H1 (cell line): ENCODE data around the gene TMEM150B. TPM values are rescaled to one million over a fixed set of nuclear protein-coding genes. Genes with fewer than 3 reads are reported as not detected.

Experiments
- CTCF ChIA-PET: fragments of 300-600 bp; sonication (Branson Sonifier 250); formaldehyde crosslinking; loops from one replicate; lab custom pipeline; 2021; ENCODE audit not compliant: partially characterized antibody; lab: Charles Lee
- POLR2A ChIA-PET: fragments of 300-600 bp; sonication (Branson Sonifier 250); formaldehyde crosslinking; loops from one replicate; lab custom pipeline; 2021; ENCODE audit warnings: inconsistent platforms; ENCODE audit not compliant: partially characterized antibody; lab: Charles Lee
- DNase-seq, 2 experiments: peaks; one replicate each; pipeline versions ENCODE4 v3.0.0 to v3.0.0-alpha.2; 2010 to 2022; ENCODE audit warnings: low spot score in 2 of 2, low read depth in 1 of 2, mixed read lengths in 1 of 2
- FAIRE-seq: peaks from 2 replicates; lab custom pipeline; 2011; peaks lifted over from hg19 to GRCh38; lab: Jason Lieb, UNC
- H2AFZ ChIP-seq: 2 replicates; pipeline ENCODE4 v1.8.1; 2012; ENCODE audit warnings: low read length, inconsistent platforms
- H2AK5ac ChIP-seq: 2 replicates; pipeline ENCODE4 v1.6.1; 2013; ENCODE audit warnings: low read depth, low read length
- H2BK120ac ChIP-seq: replicated peaks from 2 replicates; pipeline ENCODE3; 2013; ENCODE audit warnings: low read depth, low read length, inconsistent platforms
- H2BK12ac ChIP-seq: 2 replicates; pipeline ENCODE4 v1.6.1; 2013; ENCODE audit warnings: low read depth, low read length
- H2BK15ac ChIP-seq: 2 replicates; pipeline ENCODE4 v1.6.1; 2013; ENCODE audit warnings: low read length
- H2BK20ac ChIP-seq: 2 replicates; pipeline ENCODE4 v1.6.1; 2013; ENCODE audit warnings: low read length
- H2BK5ac ChIP-seq: 2 replicates; pipeline ENCODE4 v1.6.1; 2013; ENCODE audit warnings: low read depth, low read length
- H3K14ac ChIP-seq: 2 replicates; pipeline ENCODE4 v1.6.1; 2013; ENCODE audit warnings: inconsistent platforms; ENCODE audit not compliant: insufficient read length
- H3K18ac ChIP-seq: 2 replicates; pipeline ENCODE4 v1.6.1; 2013; ENCODE audit warnings: low read length; ENCODE audit errors: extremely low read depth
- H3K23ac ChIP-seq: 2 replicates; pipeline ENCODE4 v1.6.1; 2013; ENCODE audit warnings: inconsistent platforms; ENCODE audit not compliant: insufficient read length
- H3K23me2 ChIP-seq: 2 replicates; pipeline ENCODE4 v1.6.1; 2013; ENCODE audit warnings: low read depth, low read length
- H3K27ac ChIP-seq: 2 replicates; pipeline ENCODE4 v1.6.1; 2011; ENCODE audit warnings: low read depth, low read length, inconsistent platforms
- H3K27me3 ChIP-seq, 4 experiments: replicated peaks in 1 of 4; 1 replicate in 1 of 4; 2 replicates in 3 of 4; pipeline versions ENCODE4 v1.6.1 to v1.8.1; 2011 to 2013; ENCODE audit warnings: low read length in 3 of 4, mild to moderate bottlenecking in 3 of 4, inconsistent platforms in 2 of 4, mixed read lengths in 2 of 4, moderate library complexity in 1 of 4; ENCODE audit not compliant: control insufficient read depth in 3 of 4, insufficient read depth in 3 of 4; ENCODE audit errors: extremely low read depth in 1 of 4
- H3K36me3 ChIP-seq, 4 experiments: 2 replicates each; pipeline versions ENCODE4 v1.6.1 to v1.8.1; 2011 to 2013; ENCODE audit warnings: mild to moderate bottlenecking in 4 of 4, low read length in 3 of 4, moderate library complexity in 2 of 4, control low read depth in 1 of 4, inconsistent platforms in 1 of 4; ENCODE audit not compliant: insufficient read depth in 4 of 4, control insufficient read depth in 2 of 4
- H3K4ac ChIP-seq: replicated peaks from 2 replicates; pipeline ENCODE3; 2013; ENCODE audit warnings: low read length, low read depth, mixed read lengths, inconsistent platforms; ENCODE audit not compliant: insufficient read length
- H3K4me1 ChIP-seq, 4 experiments: replicated peaks in 1 of 4; 1 replicate in 1 of 4; 2 replicates in 3 of 4; pipeline versions ENCODE4 v1.6.1 to v1.8.1; 2011 to 2013; ENCODE audit warnings: low read length in 3 of 4, inconsistent platforms in 2 of 4, mixed read lengths in 1 of 4; ENCODE audit not compliant: insufficient read depth in 4 of 4, control insufficient read depth in 3 of 4
- H3K4me2 ChIP-seq, 2 experiments: 2 replicates each; pipeline versions ENCODE4 v1.6.1 to v1.8.1; 2011 to 2013; ENCODE audit warnings: low read depth in 2 of 2, low read length in 2 of 2, control low read depth in 1 of 2, inconsistent platforms in 1 of 2, mild to moderate bottlenecking in 1 of 2; ENCODE audit not compliant: insufficient read depth in 1 of 2
- H3K4me3 ChIP-seq, 4 experiments: fragments of 200-600, 300-600 bp in 1 of 4; sonication (generic), shearing (Covaris generic), sonication (Bioruptor Twin) in 1 of 4; 2 replicates each; pipeline versions ENCODE4 v1.5.1 to v1.8.1; 2011 to 2016; ENCODE audit warnings: low read length in 4 of 4, low read depth in 3 of 4, control low read depth in 2 of 4, inconsistent platforms in 2 of 4, mild to moderate bottlenecking in 2 of 4, mixed read lengths in 1 of 4, moderate library complexity in 1 of 4; ENCODE audit not compliant: insufficient read depth in 2 of 4; ENCODE audit errors: extremely low read depth in 1 of 4
- H3K56ac ChIP-seq: replicated peaks from 2 replicates; pipeline ENCODE3; 2013; ENCODE audit warnings: low read depth, mild to moderate bottlenecking, mixed read lengths, low read length, inconsistent platforms; ENCODE audit not compliant: insufficient read length
- H3K79me1 ChIP-seq: 2 replicates; pipeline ENCODE4 v1.6.1; 2013; ENCODE audit warnings: low read depth, low read length, control low read depth
- H3K79me2 ChIP-seq, 2 experiments: 2 replicates each; pipeline versions ENCODE4 v1.6.1 to v1.8.1; 2012 to 2013; ENCODE audit warnings: low read length in 2 of 2, mild to moderate bottlenecking in 2 of 2, inconsistent platforms in 1 of 2; ENCODE audit not compliant: insufficient read depth in 2 of 2, control insufficient read depth in 1 of 2
- H3K9ac ChIP-seq, 4 experiments: replicated peaks in 1 of 4; 1 replicate in 1 of 4; 2 replicates in 3 of 4; pipeline versions ENCODE4 v1.6.1 to v1.8.1; 2011 to 2013; ENCODE audit warnings: low read depth in 3 of 4, low read length in 3 of 4, control low read depth in 2 of 4, mild to moderate bottlenecking in 2 of 4, moderate library complexity in 2 of 4, inconsistent platforms in 1 of 4; ENCODE audit errors: extremely low read depth in 1 of 4
- H3K9me3 ChIP-seq, 2 experiments: 2 replicates each; pipeline versions ENCODE4 v1.6.1 to v1.8.1; 2012 to 2013; ENCODE audit warnings: mild to moderate bottlenecking in 2 of 2, moderate library complexity in 2 of 2, control low read depth in 1 of 2, inconsistent platforms in 1 of 2, low read depth in 1 of 2, low read length in 1 of 2, mixed read lengths in 1 of 2; ENCODE audit not compliant: insufficient read depth in 2 of 2
- H4K20me1 ChIP-seq, 2 experiments: replicated peaks in 1 of 2; 2 replicates each; pipeline versions ENCODE3 to v1.8.1; 2011 to 2013; ENCODE audit warnings: inconsistent platforms in 2 of 2, low read length in 2 of 2, mild to moderate bottlenecking in 1 of 2; ENCODE audit not compliant: insufficient read depth in 2 of 2, control insufficient read depth in 1 of 2
- H4K5ac ChIP-seq: 2 replicates; pipeline ENCODE4 v1.6.1; 2013; ENCODE audit warnings: low read length, low read depth, mixed read lengths, inconsistent platforms; ENCODE audit not compliant: insufficient read length
- H4K8ac ChIP-seq: 2 replicates; pipeline ENCODE4 v1.8.0; 2013; ENCODE audit warnings: mild to moderate bottlenecking, moderate library complexity, low read length, inconsistent platforms; ENCODE audit not compliant: insufficient read depth; ENCODE audit errors: extremely low read depth
- H4K91ac ChIP-seq: replicated peaks from 2 replicates; pipeline ENCODE3; 2013; ENCODE audit warnings: low read length, mixed read lengths, inconsistent platforms; ENCODE audit not compliant: insufficient read length
- CTCF ChIP-seq, 3 experiments: IDR thresholded peaks; 1 replicate in 2 of 3; 2 replicates in 1 of 3; pipeline versions ENCODE4 v1.5.1 to v1.6.1; 2011; ENCODE audit warnings: low read length in 3 of 3, mild to moderate bottlenecking in 3 of 3, inconsistent platforms in 2 of 3, low read depth in 1 of 3, moderate library complexity in 1 of 3; ENCODE audit not compliant: insufficient read depth in 1 of 3; ENCODE audit errors: control extremely low read depth in 1 of 3
- GABPA ChIP-seq: IDR thresholded peaks from 2 replicates; pipeline ENCODE4 v1.6.1; 2011; ENCODE audit warnings: mild to moderate bottlenecking, low read length, moderate library complexity, borderline replicate concordance; ENCODE audit not compliant: insufficient read depth
- WGBS, 2 experiments: shearing (Covaris generic) in 1 of 2; methylation state at CpG; one replicate each; pipeline versions ENCODE4 v1.1.6 to v1.1.7; 2013 to 2015; ENCODE audit warnings: low lambda C conversion rate in 2 of 2, mixed read lengths in 2 of 2, inconsistent platforms in 1 of 2, low coverage in 1 of 2, missing lambda C conversion rate in 1 of 2; ENCODE audit not compliant: insufficient replicate concordance in 2 of 2, insufficient coverage in 1 of 2, insufficient read length in 1 of 2; ENCODE audit errors: extremely low coverage in 1 of 2, missing lambda C conversion rate in 1 of 2; 5-methylcytosine and 5-hydroxymethylcytosine counted together
- polyA plus RNA-seq, 7 experiments: library from polyadenylated mRNA; depleted of rRNA in 3 of 7; stranded (reverse) in 5 of 7; unstranded in 2 of 7; fragments of >200 nt in 5 of 7; fragments of 200-250 nt in 2 of 7; gene quantifications; 1 replicate in 5 of 7; 2 replicates in 1 of 7; 4 replicates in 1 of 7; pipeline versions ENCODE4 v1.2.1 to v1.2.3, GENCODE V29; 2011 to 2013; ENCODE audit warnings: missing spikeins in 2 of 7, mixed read lengths in 2 of 7
- total RNA-seq: library from RNA; stranded (reverse); fragmentation: NEBNext Ultra II Directional; extraction: Animal tissue kit (Norgen Biotek cat#: 25700); gene quantifications from 2 replicates; pipeline ENCODE4 v1.2.1, GENCODE V29; 2021

Gene TMEM150B
- total and polyA plus RNA-seq, 2 of the 8 experiments (the other 6 are each of a cell fraction or from before 2014, with no cell fraction given) = 0.41 to 0.91 TPM

- no peak overlapping the region for H3K14ac ChIP-seq
- H3K56ac ChIP-seq = no peak overlapping the region
- H3K4ac ChIP-seq = no peak overlapping the region
- no peak overlapping the region for H4K8ac ChIP-seq
- peaks cover 0 to 4% (median 2%) of the 10 kb centered on the region in 4 experiments; a peak in 5 of 8 replicates for H3K36me3 ChIP-seq
- peaks cover 10% of the 10 kb centered on the region for H3K79me1 ChIP-seq
- peaks cover 0 to 3% (median 0%) of the 10 kb centered on the region in 4 experiments; a peak in 1 of 7 replicates for H3K4me1 ChIP-seq
- H2BK12ac ChIP-seq = no peak overlapping the region
- H3K9ac ChIP-seq = no peak overlapping the region
- no peak overlapping the region for H2BK5ac ChIP-seq
- no peak overlapping the region for H3K4me3 ChIP-seq
- H3K9me3 ChIP-seq = no peaks in the 10 kb centered on the region
- H3K4me2 ChIP-seq = no peak overlapping the region
- no peak overlapping the region for H3K27ac ChIP-seq
- H4K20me1 ChIP-seq = peaks cover 4 to 7% of the 10 kb centered on the region in 2 experiments
- ChIA-PET POLR2A (interaction anchor here (2.0 kb wide), 1 partner anchor 13 kb away, joined by 4 read pairs; the partner anchor contains the start of gene PPP6R1), CTCF (no interaction called here)
- H3K27me3 ChIP-seq = no peaks in the 10 kb centered on the region
- H3K79me2 ChIP-seq = no peaks in the 10 kb centered on the region
- no peak overlapping the region for H3K18ac ChIP-seq
- peaks cover 4% of the 10 kb centered on the region; the same call in 1 of the 2 replicates for H3K23me2 ChIP-seq
- TF ChIP-seq GABPA (no peak), CTCF (IDR thresholded peaks at IDR 0.05; ENCODE audit: control extremely low read depth in 1 of 3, insufficient read depth in 1 of 3, low read depth in 1 of 3, low read length in 3 of 3) (peak in 2 of 3 experiments; percentile 6 to 15; a peak in 2 of 4 replicates)
- FAIRE-seq = no peak
- H2BK120ac ChIP-seq = no peak overlapping the region
- no peak overlapping the region for H4K5ac ChIP-seq
- no peak overlapping the region for H2BK15ac ChIP-seq
- no peak for DNase-seq
- no peak overlapping the region for H2AK5ac ChIP-seq
- 92% methylated on average over 18 of the region's 18 CpGs; no CpG with 5 or more reads in 1 of the 2 experiments for WGBS, 2 experiments
- no peak overlapping the region for H3K23ac ChIP-seq
- no peak overlapping the region for H4K91ac ChIP-seq
- no peak overlapping the region for H2AFZ ChIP-seq
- no peak overlapping the region for H2BK20ac ChIP-seq
These were observed 53.0 kb downstream of the TMEM150B start for GRCh38 chr19:55272142-55272541.
